ENCODE measurements around the gene HRH3.

HRH3 gene

GRCh38 chr20:62239278-62239879, 19.3 kb upstream of the HRH3 start:
- Histone ChIP-seq H3K4me1 (ENCODE audit: insufficient read depth, low read length) (no peaks in the 10 kb centered on the region; the same call in 1 of the 2 replicates), H3K9me3 (ENCODE audit: control insufficient read depth, insufficient read depth, low read length) (no peaks in the 10 kb centered on the region), H3K36me3 (ENCODE audit: insufficient read depth, low read length) (no peaks in the 10 kb centered on the region), H3K9ac (ENCODE audit: low read depth, low read length) (peak overlapping the region; percentile 64)

GRCh38 chr20:62238569-62239277, 18.6 kb upstream of the HRH3 start:
- no peaks in the 10 kb centered on the region; the same call in 1 of the 2 replicates for H3K4me1 ChIP-seq (ENCODE audit: insufficient read depth, low read length)
- H3K36me3 ChIP-seq (ENCODE audit: insufficient read depth, low read length) = no peaks in the 10 kb centered on the region
- H3K9me3 ChIP-seq (ENCODE audit: control insufficient read depth, insufficient read depth, low read length) = no peaks in the 10 kb centered on the region
- peak overlapping the region; percentile 64 for H3K9ac ChIP-seq (ENCODE audit: low read depth, low read length)

- Histone ChIP-seq H3K36me3 (ENCODE audit: insufficient read depth, low read length) (no peaks in the 10 kb centered on the region), H3K9me3 (ENCODE audit: control insufficient read depth, insufficient read depth, low read length) (no peaks in the 10 kb centered on the region), H3K9ac (ENCODE audit: low read depth, low read length) (peak within 1 kb of the TSS; percentile 64), H3K4me1 (ENCODE audit: insufficient read depth, low read length) (no peaks in the 10 kb centered on the region; the same call in 1 of the 2 replicates)
Observed at GRCh38 chr20:62237801-62238568, 17.9 kb upstream of the HRH3 start, which contains the start of gene OSBPL2. Gene OSBPL2, plus strand, starts transcription at chr20:62238521. Its CDS starts 17,664 bp downstream, at chr20:62256185.

DNA sequence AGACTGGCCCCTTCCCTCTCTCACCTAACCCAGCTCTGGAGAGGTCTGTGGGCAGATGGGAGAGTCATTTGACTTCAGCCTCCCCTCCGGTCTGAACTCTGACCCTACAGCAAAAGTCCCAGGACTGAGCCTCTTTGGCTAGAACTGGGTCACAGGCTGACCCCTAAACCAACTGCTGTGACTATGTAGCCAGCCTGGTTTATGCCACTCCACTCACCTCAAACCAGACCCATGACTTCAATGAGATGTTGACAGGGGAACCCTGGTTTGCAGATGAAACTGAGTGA, 17.4 kb upstream of the HRH3 start:
- Histone ChIP-seq H3K9me3 (ENCODE audit: control insufficient read depth, insufficient read depth, low read length) (no peaks in the 10 kb centered on the region), H3K4me1 (ENCODE audit: insufficient read depth, low read length) (no peaks in the 10 kb centered on the region; the same call in 1 of the 2 replicates), H3K36me3 (ENCODE audit: insufficient read depth, low read length) (no peaks in the 10 kb centered on the region), H3K9ac (ENCODE audit: low read depth, low read length) (peak overlapping the region; percentile 64; the same call in 1 of the 2 replicates)

DNA sequence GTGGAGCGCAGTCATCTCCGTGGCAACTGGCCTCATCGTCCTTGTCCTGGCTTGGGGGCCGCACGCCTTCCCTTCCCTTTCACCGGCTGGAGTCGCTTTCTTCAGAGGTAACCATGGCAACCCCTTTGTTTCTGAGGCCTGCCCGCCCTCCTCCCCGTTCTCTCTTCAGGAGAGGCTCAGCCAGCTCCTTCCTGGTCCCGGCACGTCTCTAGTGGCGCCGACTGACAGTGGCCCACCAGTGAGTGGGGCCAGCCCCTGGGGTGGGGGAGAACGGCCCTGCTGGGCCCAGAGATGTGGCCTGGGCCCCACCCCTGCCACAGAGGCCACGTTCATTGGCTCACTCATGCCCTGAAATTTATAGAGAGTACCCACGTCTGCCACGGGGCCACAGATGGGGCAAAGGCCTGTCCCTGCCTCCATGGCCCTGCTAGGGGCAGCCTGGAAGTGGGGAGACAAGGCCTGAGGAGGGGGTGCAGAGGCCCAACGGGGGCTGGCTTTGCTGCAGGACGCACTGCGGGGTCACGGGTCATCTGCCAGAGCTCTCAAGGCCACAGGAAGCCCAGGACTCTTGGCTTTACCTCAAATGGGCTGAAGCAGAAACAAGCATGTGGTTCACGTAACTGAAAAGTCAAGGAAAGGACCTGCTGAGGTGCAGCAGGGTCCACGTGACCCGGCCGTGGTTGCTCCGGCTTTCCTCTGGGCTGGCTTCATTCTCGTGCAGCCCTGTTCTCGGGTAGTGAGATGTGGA, 16.9 kb upstream of the HRH3 start:
- H3K9ac ChIP-seq (ENCODE audit: low read depth, low read length) = no peak overlapping the region
- no peaks in the 10 kb centered on the region; the same call in 1 of the 2 replicates for H3K4me1 ChIP-seq (ENCODE audit: insufficient read depth, low read length)
- no peaks in the 10 kb centered on the region for H3K9me3 ChIP-seq (ENCODE audit: control insufficient read depth, insufficient read depth, low read length)
- H3K36me3 ChIP-seq (ENCODE audit: insufficient read depth, low read length) = no peaks in the 10 kb centered on the region

GRCh38 chr20:62236200-62236599, 16.1 kb upstream of the HRH3 start:
- Histone ChIP-seq H3K36me3 (ENCODE audit: insufficient read depth, low read length) (no peaks in the 10 kb centered on the region), H3K9me3 (ENCODE audit: control insufficient read depth, insufficient read depth, low read length) (no peaks in the 10 kb centered on the region), H3K4me1 (ENCODE audit: insufficient read depth, low read length) (no peaks in the 10 kb centered on the region; the same call in 1 of the 2 replicates), H3K9ac (ENCODE audit: low read depth, low read length) (no peak overlapping the region)

GRCh38 chr20:62235777-62236157, 15.7 kb upstream of the HRH3 start:
- Histone ChIP-seq H3K36me3 (ENCODE audit: insufficient read depth, low read length) (no peaks in the 10 kb centered on the region), H3K9ac (ENCODE audit: low read depth, low read length) (no peak overlapping the region), H3K9me3 (ENCODE audit: control insufficient read depth, insufficient read depth, low read length) (no peaks in the 10 kb centered on the region), H3K4me1 (ENCODE audit: insufficient read depth, low read length) (no peaks in the 10 kb centered on the region; the same call in 1 of the 2 replicates)

DNA sequence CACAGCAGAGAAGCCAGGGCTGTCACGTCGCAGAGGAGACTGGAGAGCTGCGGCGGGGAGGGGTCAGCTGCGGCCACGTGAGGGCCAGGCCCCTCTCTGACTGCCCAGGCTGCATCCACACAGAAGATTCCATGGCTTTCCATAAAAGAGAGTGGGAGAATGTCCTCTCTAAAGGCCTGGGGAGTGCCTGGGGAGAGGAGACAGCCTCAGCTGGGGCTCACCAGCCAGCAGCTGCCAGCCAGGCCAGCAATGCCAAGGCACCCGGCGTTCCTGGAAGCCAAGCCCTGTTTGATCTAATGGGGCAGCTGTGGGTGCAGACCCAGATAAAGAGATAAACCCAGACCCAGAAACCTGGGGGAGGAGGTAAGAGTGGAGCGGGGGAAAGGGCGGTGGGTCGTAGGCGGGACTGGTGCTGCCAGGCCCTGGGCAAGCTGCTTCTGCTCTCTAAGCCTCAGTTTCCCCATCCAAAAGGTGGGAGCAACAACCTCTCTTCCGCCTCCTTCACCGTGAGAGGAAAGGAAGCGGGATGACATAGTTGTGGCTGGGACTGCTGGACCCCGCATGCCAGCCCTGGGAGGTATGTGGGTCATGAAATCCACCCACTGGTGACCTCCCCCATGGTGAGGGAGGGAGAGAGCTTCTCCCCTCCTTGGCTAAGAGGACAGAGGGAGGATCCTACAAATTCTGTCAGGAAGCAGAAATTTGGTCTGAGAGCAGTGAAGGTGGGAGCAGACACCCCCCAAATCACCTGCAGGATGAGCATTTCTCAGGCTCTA, 15.1 kb upstream of the HRH3 start:
- Histone ChIP-seq H3K9me3 (ENCODE audit: control insufficient read depth, insufficient read depth, low read length) (no peaks in the 10 kb centered on the region), H3K36me3 (ENCODE audit: insufficient read depth, low read length) (no peaks in the 10 kb centered on the region), H3K9ac (ENCODE audit: low read depth, low read length) (no peak overlapping the region), H3K4me1 (ENCODE audit: insufficient read depth, low read length) (no peaks in the 10 kb centered on the region; the same call in 1 of the 2 replicates)

- no peak overlapping the region for H3K9ac ChIP-seq (ENCODE audit: low read depth, low read length)
- H3K36me3 ChIP-seq (ENCODE audit: insufficient read depth, low read length) = no peaks in the 10 kb centered on the region
- H3K9me3 ChIP-seq (ENCODE audit: control insufficient read depth, insufficient read depth, low read length) = no peaks in the 10 kb centered on the region
- H3K4me1 ChIP-seq (ENCODE audit: insufficient read depth, low read length) = no peaks in the 10 kb centered on the region; the same call in 1 of the 2 replicates
Observed at GRCh38 chr20:62234339-62234738, 14.3 kb upstream of the HRH3 start.

DNA sequence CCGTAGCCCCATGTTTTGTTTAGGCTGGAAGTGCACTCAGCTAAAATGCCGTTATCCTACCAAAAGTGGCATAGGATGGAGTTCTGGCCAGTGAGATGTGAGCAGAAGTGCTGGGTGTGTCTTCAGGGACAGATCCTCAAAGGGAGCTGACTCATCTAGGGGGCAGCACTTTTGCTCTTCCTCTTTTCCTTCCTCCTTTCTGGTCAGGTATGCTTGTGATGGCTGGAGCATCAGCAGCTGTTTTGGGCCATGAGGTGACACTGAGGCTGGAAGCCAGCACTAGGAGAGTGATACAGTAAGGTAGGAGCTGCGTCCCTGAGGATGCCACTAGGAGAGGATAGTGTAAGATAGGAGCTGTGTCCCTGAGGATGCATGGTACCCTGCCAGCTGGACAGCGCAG, 13.6 kb upstream of the HRH3 start:
- no peaks in the 10 kb centered on the region for H3K9me3 ChIP-seq (ENCODE audit: control insufficient read depth, insufficient read depth, low read length)
- no peaks in the 10 kb centered on the region for H3K36me3 ChIP-seq (ENCODE audit: insufficient read depth, low read length)
- no peaks in the 10 kb centered on the region; the same call in 1 of the 2 replicates for H3K4me1 ChIP-seq (ENCODE audit: insufficient read depth, low read length)
- no peak overlapping the region for H3K9ac ChIP-seq (ENCODE audit: low read depth, low read length)

DNA sequence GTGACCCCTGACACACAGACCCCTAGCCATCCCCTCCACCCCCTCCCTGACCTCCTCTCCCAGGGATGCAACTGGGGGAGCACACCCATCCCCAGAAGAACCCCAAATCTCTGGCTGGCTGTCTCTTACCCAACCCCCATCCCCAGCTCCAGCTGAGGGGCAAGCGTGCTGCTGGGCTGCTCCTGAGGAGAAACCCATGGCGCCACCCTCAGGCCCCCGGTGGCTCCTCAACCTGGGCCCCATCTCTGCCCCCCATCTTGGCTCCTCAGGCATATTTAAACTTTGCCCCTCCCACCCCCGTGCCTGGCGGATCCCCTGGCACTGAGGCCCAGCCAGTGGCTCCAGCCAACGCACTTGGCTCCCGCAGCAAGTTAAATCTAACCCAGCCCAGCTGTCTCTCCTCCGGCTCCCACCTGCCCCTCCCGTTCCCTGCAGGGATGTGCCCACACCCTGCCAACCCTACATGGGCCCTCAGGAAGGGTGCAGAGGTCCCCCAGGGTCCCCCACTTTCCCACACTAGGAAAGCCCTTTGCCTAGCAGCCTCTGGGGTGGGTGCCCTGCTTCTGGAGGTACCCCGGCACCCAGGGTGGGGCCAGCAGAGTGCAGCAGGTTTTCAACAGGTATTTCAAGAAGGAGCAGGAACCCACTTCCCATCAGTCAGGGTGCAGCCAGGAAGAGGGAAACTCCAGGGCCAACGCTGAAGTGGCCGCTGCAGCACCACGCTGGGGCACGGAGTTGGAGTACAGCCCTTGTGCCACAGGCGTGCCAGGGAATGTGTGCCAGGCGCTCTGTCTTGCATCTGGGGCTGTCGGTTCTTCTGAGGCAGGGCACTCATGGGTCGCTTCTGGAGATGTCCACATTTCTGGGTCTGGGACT, 12.9 kb upstream of the HRH3 start:
- Histone ChIP-seq H3K9me3 (ENCODE audit: control insufficient read depth, insufficient read depth, low read length) (no peaks in the 10 kb centered on the region), H3K9ac (ENCODE audit: low read depth, low read length) (no peak overlapping the region), H3K4me1 (ENCODE audit: insufficient read depth, low read length) (no peaks in the 10 kb centered on the region; the same call in 1 of the 2 replicates), H3K36me3 (ENCODE audit: insufficient read depth, low read length) (no peaks in the 10 kb centered on the region)

DNA sequence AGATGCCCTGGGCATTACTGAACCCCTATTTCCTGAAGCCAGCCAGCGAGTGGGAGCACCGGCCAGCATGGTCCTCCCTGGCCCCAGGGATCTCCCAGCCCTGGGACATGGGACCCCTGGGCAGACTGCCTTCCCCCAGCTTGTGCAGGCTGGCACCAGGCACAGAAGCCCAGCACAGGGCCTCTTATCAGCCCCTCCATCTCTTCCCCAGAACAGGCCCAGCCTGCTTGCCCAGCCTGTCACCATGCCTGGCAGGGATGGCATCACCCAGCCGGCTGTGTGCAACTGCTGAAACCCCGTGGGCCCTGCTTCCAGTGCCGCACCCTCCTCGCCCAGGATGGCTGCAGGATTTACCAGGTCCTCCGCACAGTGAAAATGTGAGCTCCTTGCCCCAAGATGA, 12.1 kb upstream of the HRH3 start:
- no peaks in the 10 kb centered on the region for H3K9me3 ChIP-seq (ENCODE audit: control insufficient read depth, insufficient read depth, low read length)
- no peaks in the 10 kb centered on the region; the same call in 1 of the 2 replicates for H3K4me1 ChIP-seq (ENCODE audit: insufficient read depth, low read length)
- no peak overlapping the region for H3K9ac ChIP-seq (ENCODE audit: low read depth, low read length)
- no peaks in the 10 kb centered on the region for H3K36me3 ChIP-seq (ENCODE audit: insufficient read depth, low read length)

DNA sequence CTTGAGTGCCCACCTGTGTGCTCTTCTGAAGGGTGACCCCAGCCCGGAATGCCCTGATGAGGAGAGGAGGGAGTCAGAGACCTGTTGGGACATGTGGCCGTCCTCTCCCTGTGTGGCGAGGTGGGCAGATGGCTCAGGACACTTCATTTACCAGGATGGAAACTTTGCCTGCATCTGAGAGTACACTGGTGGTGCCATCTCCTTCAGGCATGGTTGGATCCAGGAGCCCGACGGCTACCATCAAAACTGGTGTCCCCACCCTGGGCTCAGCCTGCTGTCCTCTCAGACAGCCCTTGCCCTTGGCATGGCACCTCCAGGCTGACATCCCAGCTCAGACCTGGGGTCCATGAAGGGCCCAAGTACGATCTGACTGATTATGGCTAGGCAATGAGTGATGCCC, 11.2 kb upstream of the HRH3 start:
- H3K9me3 ChIP-seq (ENCODE audit: control insufficient read depth, insufficient read depth, low read length) = no peaks in the 10 kb centered on the region
- no peaks in the 10 kb centered on the region for H3K36me3 ChIP-seq (ENCODE audit: insufficient read depth, low read length)
- no peak overlapping the region for H3K9ac ChIP-seq (ENCODE audit: low read depth, low read length)
- no peaks in the 10 kb centered on the region; the same call in 1 of the 2 replicates for H3K4me1 ChIP-seq (ENCODE audit: insufficient read depth, low read length)

Measured in ES-I3 (cell line).